ENCODE data around the gene LRRC46. TPM values are rescaled to one million over a fixed set of nuclear protein-coding genes. Genes with fewer than 3 reads are reported as not detected.

LRRC46 gene
- total and polyA plus RNA-seq, 2 of the 13 experiments (the other 11 are each of a cell fraction or from before 2014, with no cell fraction given), result 0.09 TPM

GRCh38 chr17:47831003-47831933, at the start of gene LRRC46, which contains the start of gene MRPL10 (continued):
- peak; percentile 95 for TF ChIP-seq THAP9 (CRISPR knock-in tag; IDR thresholded peaks at IDR 0.05; ENCODE audit: borderline replicate concordance)
- TF ChIP-seq ZNF337 (CRISPR knock-in tag; IDR thresholded peaks at IDR 0.05; ENCODE audit: borderline replicate concordance, low read depth), result peak; percentile 87; the same call in 1 of the 2 replicates
- no peak; the same call in 1 of the 2 replicates for TF ChIP-seq MAF1 (CRISPR knock-in tag; IDR thresholded peaks at IDR 0.05; ENCODE audit: borderline replicate concordance)
- TF ChIP-seq ZNF446 (CRISPR knock-in tag; IDR thresholded peaks at IDR 0.05), result no peak
- TF ChIP-seq ARNT (IDR thresholded peaks at IDR 0.05), result no peak
- TF ChIP-seq SRSF1 (optimal IDR thresholded peaks at IDR 0.05; ENCODE audit: low read depth, low read length), result peak; percentile 83
- peak; percentile 74; the same call in 1 of the 2 replicates for TF ChIP-seq FOXO1 (CRISPR knock-in tag; IDR thresholded peaks at IDR 0.05)
- peak; percentile 43 for TF ChIP-seq SMC3 (IDR thresholded peaks at IDR 0.05; ENCODE audit: low read length)
- TF ChIP-seq ONECUT2 (CRISPR knock-in tag; IDR thresholded peaks at IDR 0.05), result no peak
- no peak for TF ChIP-seq PRDM15 (CRISPR knock-in tag; IDR thresholded peaks at IDR 0.05)
- peak; percentile 86 for TF ChIP-seq ZFX (CRISPR knock-in tag; IDR thresholded peaks at IDR 0.05; ENCODE audit: low read depth)
- TF ChIP-seq ZNF709 (CRISPR knock-in tag; IDR thresholded peaks at IDR 0.05), result 0 out of 2 replicates have a peak, but pooled peaks have one; percentile 78
- TF ChIP-seq ZSCAN20 (CRISPR knock-in tag; IDR thresholded peaks at IDR 0.05; ENCODE audit: borderline replicate concordance), result no peak
- TF ChIP-seq NFYC (CRISPR knock-in tag; IDR thresholded peaks at IDR 0.05), result peak; percentile 60
- no peak for TF ChIP-seq ZBED4 (CRISPR knock-in tag; IDR thresholded peaks at IDR 0.05; ENCODE audit: borderline replicate concordance)
- TF ChIP-seq RFXAP (CRISPR knock-in tag; IDR thresholded peaks at IDR 0.05; ENCODE audit: borderline replicate concordance), result no peak; the same call in 1 of the 2 replicates
- TF ChIP-seq BHLHE40 (IDR thresholded peaks at IDR 0.05; ENCODE audit: low read length), result peak; percentile 12; the same call in 1 of the 2 replicates
- TF ChIP-seq ZNF878 (CRISPR knock-in tag; IDR thresholded peaks at IDR 0.05), result no peak
- TF ChIP-seq MED13 (CRISPR knock-in tag; IDR thresholded peaks at IDR 0.05), result no peak

Data from HepG2 (cell line).